Uterus (tissue), 4 donors: ENCODE measurements around the gene GPR142. TPM values are rescaled to one million over a fixed set of nuclear protein-coding genes. Genes with fewer than 3 reads are reported as not detected.

Experiments
- DNase-seq, 2 donors: peaks; one replicate each; pipeline ENCODE4 v3.0.0-alpha.2; 2019 to 2020
- H3K27ac ChIP-seq, 2 donors: fragments of 200-600 bp; sonication (generic); 1 replicate in 1 of 2; 2 replicates in 1 of 2; pipeline ENCODE4 v1.5.1; 2016 to 2018
- H3K27me3 ChIP-seq, 2 donors: fragments of 200-600 bp; sonication (generic); one replicate each; pipeline ENCODE4 v1.5.1; 2018 to 2019; ENCODE audit warnings: control low read depth in 1 of 2
- H3K36me3 ChIP-seq, 2 donors: fragments of 200-600 bp; sonication (generic); one replicate each; pipeline ENCODE4 v1.5.1; 2019; ENCODE audit warnings: control low read depth in 1 of 2
- H3K4me1 ChIP-seq, 2 donors: fragments of 200-600 bp; sonication (generic); one replicate each; pipeline ENCODE4 v1.5.1; 2018 to 2019; ENCODE audit warnings: control low read depth in 1 of 2
- H3K4me3 ChIP-seq, 2 donors: fragments of 200-600 bp; sonication (generic); 1 replicate in 1 of 2; 2 replicates in 1 of 2; pipeline ENCODE4 v1.5.1; 2018 to 2019; ENCODE audit warnings: mild to moderate bottlenecking in 1 of 2
- H3K9me3 ChIP-seq, 2 donors: fragments of 200-600 bp; sonication (generic); one replicate each; pipeline ENCODE4 v1.5.1; 2019; ENCODE audit warnings: control low read depth in 1 of 2
- POLR2A ChIP-seq, 2 donors: fragments of 450-650 bp; IDR thresholded peaks; one replicate each; pipeline ENCODE4 v1.6.1; 2016; ENCODE audit warnings: antibody characterized with exemption in 2 of 2, mild to moderate bottlenecking in 1 of 2, moderate library complexity in 1 of 2
- intact Hi-C: fragments of 100-400 bp; cut with DNase I; formaldehyde crosslinking; loops from one replicate; pipeline ENCODE4 v1.15.1; 2023; ENCODE audit warnings: low total_unique reads
- total RNA-seq, 4 donors: library from RNA; depleted of rRNA in 3 of 4; stranded (reverse); fragments of >200 nt in 3 of 4; gene quantifications; one replicate each; pipeline versions ENCODE4 v1.1.0 to v1.2.4, GENCODE V29; 2014 to 2023
- TF ChIP-seq, protein P1 (sequence below), 4 experiments: fragments of 200-600 bp in 2 of 4; fragments of 450-650 bp in 2 of 4; sonication (generic) in 2 of 4; IDR thresholded peaks; one replicate each; pipeline ENCODE4 v1.5.1; 2016 to 2019; ENCODE audit warnings: antibody characterized with exemption in 4 of 4, mild to moderate bottlenecking in 2 of 4, moderate library complexity in 1 of 4
- donor health status: DM: yes; HTN: yes; CAD: no.

Gene GPR142, protein sequence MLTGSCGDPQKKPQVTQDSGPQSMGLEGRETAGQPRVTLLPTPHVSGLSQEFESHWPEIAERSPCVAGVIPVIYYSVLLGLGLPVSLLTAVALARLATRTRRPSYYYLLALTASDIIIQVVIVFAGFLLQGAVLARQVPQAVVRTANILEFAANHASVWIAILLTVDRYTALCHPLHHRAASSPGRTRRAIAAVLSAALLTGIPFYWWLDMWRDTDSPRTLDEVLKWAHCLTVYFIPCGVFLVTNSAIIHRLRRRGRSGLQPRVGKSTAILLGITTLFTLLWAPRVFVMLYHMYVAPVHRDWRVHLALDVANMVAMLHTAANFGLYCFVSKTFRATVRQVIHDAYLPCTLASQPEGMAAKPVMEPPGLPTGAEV
- total RNA-seq: under 1 TPM in 1 of 4 donors, not detected in 3; 0.73 TPM

DNA sequence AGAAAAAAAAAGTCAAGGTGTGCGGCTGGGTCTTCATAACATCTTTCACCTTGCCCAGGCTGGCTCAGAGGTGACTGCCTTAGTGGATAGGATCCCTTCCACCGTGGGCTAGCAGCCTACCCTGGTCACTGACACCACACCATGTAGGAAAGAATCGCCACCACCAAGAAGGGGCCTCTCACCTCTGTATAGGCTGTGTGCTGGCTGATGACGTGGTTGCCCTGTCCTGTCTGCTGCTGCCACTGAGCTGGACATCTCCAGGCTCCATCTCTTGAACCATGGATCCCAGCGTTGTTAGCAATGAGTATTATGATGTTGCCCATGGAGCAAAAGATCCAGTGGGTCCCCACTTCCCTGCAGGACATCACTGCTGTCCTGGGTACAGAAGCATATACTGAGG lies at the start of gene GPR142:
Gene GPR142, plus strand, starts transcription at position 301 of the 400 bp plus-strand sequence. CDS start 2,035 bp downstream, outside the sequence.
- H3K27me3 ChIP-seq: no peaks in the 10 kb centered on the region
- intact Hi-C loops: no loop called here
- no peak for TF ChIP-seq POLR2A (IDR thresholded peaks at IDR 0.05)
- TF ChIP-seq, protein P1, sequence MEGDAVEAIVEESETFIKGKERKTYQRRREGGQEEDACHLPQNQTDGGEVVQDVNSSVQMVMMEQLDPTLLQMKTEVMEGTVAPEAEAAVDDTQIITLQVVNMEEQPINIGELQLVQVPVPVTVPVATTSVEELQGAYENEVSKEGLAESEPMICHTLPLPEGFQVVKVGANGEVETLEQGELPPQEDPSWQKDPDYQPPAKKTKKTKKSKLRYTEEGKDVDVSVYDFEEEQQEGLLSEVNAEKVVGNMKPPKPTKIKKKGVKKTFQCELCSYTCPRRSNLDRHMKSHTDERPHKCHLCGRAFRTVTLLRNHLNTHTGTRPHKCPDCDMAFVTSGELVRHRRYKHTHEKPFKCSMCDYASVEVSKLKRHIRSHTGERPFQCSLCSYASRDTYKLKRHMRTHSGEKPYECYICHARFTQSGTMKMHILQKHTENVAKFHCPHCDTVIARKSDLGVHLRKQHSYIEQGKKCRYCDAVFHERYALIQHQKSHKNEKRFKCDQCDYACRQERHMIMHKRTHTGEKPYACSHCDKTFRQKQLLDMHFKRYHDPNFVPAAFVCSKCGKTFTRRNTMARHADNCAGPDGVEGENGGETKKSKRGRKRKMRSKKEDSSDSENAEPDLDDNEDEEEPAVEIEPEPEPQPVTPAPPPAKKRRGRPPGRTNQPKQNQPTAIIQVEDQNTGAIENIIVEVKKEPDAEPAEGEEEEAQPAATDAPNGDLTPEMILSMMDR (IDR thresholded peaks at IDR 0.05): no peak
- no peak for DNase-seq
- H3K4me1 ChIP-seq: no peaks in the 10 kb centered on the region
- H3K27ac ChIP-seq: no peak within 1 kb of the TSS
- no peaks in the 10 kb centered on the region for H3K9me3 ChIP-seq
- no peaks in the 10 kb centered on the region for H3K36me3 ChIP-seq
- no peak within 1 kb of the TSS for H3K4me3 ChIP-seq

- intact Hi-C loops: no loop called here
- no peaks in the 10 kb centered on the region for H3K36me3 ChIP-seq
- DNase-seq: no peak
- no peaks in the 10 kb centered on the region for H3K9me3 ChIP-seq
- TF ChIP-seq, protein P1 (IDR thresholded peaks at IDR 0.05): no peak
- no peak for TF ChIP-seq POLR2A (IDR thresholded peaks at IDR 0.05)
- no peak overlapping the region for H3K27ac ChIP-seq
- no peaks in the 10 kb centered on the region for H3K4me1 ChIP-seq
- H3K4me3 ChIP-seq: no peak overlapping the region
- H3K27me3 ChIP-seq: no peaks in the 10 kb centered on the region
Observed at GRCh38 chr17:74318391-74318790, 48.9 kb upstream of the GPR142 start.

GRCh38 chr17:74324521-74324920 lies 42.8 kb upstream of the GPR142 start:
- H3K4me1 ChIP-seq: peaks cover 0 to 10% of the 10 kb centered on the region in 2 donors
- TF ChIP-seq, protein P1 (IDR thresholded peaks at IDR 0.05): no peak
- TF ChIP-seq POLR2A (IDR thresholded peaks at IDR 0.05): no peak
- H3K9me3 ChIP-seq: no peaks in the 10 kb centered on the region
- no peak overlapping the region for H3K4me3 ChIP-seq
- no peak overlapping the region for H3K27ac ChIP-seq
- intact Hi-C loops: no loop called here
- H3K27me3 ChIP-seq: peaks cover 0 to 7% of the 10 kb centered on the region in 2 donors
- DNase-seq: no peak
- no peaks in the 10 kb centered on the region for H3K36me3 ChIP-seq

- intact Hi-C loops: no loop called here
- DNase-seq: no peak
- no peak overlapping the region for H3K27ac ChIP-seq
- no peak for TF ChIP-seq POLR2A (IDR thresholded peaks at IDR 0.05)
- H3K27me3 ChIP-seq: peaks cover 0 to 7% of the 10 kb centered on the region in 2 donors
- H3K9me3 ChIP-seq: no peaks in the 10 kb centered on the region
- no peaks in the 10 kb centered on the region for H3K36me3 ChIP-seq
- peaks cover 0 to 10% of the 10 kb centered on the region in 2 donors for H3K4me1 ChIP-seq
- H3K4me3 ChIP-seq: no peak overlapping the region
Observed at GRCh38 chr17:74325376-74325742, 41.9 kb upstream of the GPR142 start.

GRCh38 chr17:74325743-74326379 lies 41.4 kb upstream of the GPR142 start, which contains the start of gene KIF19:
KIF19 (plus strand) TSS chr17:74326226; CDS start chr17:74326350, 124 bp downstream.
- intact Hi-C loops: no loop called here
- Histone ChIP-seq H3K4me1 (peaks cover 0 to 10% of the 10 kb centered on the region in 2 donors), H3K27me3 (peaks cover 0 to 7% of the 10 kb centered on the region in 2 donors), H3K36me3 (no peaks in the 10 kb centered on the region), H3K27ac (no peak within 1 kb of the TSS), H3K4me3 (no peak within 1 kb of the TSS), H3K9me3 (no peaks in the 10 kb centered on the region)
- DNase-seq: no peak
- no peak for TF ChIP-seq POLR2A (IDR thresholded peaks at IDR 0.05)
- TF ChIP-seq, protein P1 (IDR thresholded peaks at IDR 0.05): no peak
